ENCODE measurements around the gene ZFP36L2.

ZFP36L2 gene, protein sequence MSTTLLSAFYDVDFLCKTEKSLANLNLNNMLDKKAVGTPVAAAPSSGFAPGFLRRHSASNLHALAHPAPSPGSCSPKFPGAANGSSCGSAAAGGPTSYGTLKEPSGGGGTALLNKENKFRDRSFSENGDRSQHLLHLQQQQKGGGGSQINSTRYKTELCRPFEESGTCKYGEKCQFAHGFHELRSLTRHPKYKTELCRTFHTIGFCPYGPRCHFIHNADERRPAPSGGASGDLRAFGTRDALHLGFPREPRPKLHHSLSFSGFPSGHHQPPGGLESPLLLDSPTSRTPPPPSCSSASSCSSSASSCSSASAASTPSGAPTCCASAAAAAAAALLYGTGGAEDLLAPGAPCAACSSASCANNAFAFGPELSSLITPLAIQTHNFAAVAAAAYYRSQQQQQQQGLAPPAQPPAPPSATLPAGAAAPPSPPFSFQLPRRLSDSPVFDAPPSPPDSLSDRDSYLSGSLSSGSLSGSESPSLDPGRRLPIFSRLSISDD

DNA sequence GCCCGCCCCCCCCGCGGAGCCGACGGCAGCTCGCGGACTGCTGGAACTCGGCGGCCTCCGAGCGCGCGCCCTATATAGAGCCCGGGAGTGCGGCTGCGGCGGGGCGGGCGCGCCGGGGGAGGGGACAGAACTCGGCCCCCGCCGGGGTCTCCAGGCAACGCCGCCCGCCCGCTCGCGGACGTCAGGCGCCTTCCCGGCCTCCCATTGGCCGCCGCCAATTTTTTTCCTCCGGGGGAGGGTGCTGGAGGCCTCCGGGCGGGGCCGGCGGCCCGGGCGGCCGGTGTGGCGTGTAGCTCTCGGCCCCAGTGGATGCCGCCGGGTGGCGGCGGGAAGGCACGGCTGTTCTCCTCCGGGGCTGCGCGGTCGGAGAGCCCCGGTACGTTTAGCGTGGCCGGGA, at the start of gene ZFP36L2:
ZFP36L2 (minus strand) TSS at position 49 of the 397 bp plus-strand sequence. CDS start 291 bp downstream, outside the sequence.
- TF ChIP-seq, protein P1, sequence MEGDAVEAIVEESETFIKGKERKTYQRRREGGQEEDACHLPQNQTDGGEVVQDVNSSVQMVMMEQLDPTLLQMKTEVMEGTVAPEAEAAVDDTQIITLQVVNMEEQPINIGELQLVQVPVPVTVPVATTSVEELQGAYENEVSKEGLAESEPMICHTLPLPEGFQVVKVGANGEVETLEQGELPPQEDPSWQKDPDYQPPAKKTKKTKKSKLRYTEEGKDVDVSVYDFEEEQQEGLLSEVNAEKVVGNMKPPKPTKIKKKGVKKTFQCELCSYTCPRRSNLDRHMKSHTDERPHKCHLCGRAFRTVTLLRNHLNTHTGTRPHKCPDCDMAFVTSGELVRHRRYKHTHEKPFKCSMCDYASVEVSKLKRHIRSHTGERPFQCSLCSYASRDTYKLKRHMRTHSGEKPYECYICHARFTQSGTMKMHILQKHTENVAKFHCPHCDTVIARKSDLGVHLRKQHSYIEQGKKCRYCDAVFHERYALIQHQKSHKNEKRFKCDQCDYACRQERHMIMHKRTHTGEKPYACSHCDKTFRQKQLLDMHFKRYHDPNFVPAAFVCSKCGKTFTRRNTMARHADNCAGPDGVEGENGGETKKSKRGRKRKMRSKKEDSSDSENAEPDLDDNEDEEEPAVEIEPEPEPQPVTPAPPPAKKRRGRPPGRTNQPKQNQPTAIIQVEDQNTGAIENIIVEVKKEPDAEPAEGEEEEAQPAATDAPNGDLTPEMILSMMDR (IDR thresholded peaks at IDR 0.05; ENCODE audit: low read depth, low read length) = no peak
- DNase-seq (ENCODE audit: extremely low read depth, low read depth) = peak; percentile 94

DNA sequence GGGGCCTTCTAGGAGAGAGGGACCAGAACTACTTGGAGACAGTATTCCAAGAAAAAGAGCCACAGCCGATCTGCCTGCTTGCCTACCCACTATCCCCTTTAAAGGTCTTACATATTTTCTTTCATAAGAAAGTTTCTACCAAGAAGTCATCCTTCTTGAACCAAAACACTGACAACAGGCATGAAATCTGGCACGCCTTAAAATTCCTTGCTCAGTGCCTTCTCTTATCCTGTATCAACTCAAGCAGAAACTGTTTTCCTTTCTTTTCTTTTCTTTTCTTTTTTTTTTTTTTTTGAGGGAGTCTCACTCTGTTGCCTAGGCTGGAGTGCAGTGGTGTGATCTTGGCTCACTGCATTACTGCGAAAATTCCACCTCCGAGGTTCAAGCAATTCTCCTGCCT, 48.3 kb upstream of the ZFP36L2 start:
- no peak for DNase-seq (ENCODE audit: extremely low read depth, low read depth)
- TF ChIP-seq, protein P1 (IDR thresholded peaks at IDR 0.05; ENCODE audit: low read depth, low read length) = no peak

DNA sequence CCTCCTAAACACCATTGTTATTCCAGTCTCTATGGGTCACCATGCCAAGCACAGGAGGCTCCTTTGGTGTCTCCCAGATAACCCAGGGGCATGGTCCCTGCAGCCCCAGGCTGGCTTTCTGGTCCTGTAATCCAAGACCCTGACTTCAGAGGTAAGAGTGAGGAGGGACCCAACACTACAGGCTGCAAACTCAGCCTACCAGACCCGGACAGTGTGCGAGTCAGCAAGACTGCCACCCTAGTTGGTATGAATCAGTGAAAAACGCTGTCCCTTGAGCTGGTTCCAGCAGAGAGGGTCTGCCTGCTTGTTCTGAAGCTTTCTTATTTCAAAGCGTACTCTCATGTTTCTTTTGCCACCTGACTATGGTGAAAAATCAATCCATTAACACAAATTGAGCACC, 47.6 kb upstream of the ZFP36L2 start:
- DNase-seq (ENCODE audit: extremely low read depth, low read depth) = no peak
- TF ChIP-seq, protein P1 (IDR thresholded peaks at IDR 0.05; ENCODE audit: low read depth, low read length) = no peak

DNA sequence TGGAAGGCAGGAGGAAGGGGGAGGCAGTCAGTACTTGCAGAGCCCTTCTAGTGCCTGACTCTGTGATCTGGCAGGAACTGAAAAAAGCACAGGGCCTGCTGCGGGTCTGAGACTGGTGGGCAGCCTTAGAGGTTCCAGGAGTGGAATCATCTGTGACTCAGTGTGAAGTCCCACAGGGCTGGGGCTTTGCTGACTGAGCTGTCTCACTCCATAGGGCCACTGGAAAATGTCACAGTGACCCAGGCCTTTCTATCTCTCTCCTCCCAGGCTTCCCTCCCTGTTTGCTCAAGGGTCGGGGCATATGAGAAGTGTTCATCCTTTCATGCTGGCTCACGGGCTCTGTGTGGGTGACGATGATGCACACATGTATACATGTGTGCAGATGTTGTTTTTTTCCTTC, 47.1 kb upstream of the ZFP36L2 start:
- TF ChIP-seq, protein P1 (IDR thresholded peaks at IDR 0.05; ENCODE audit: low read depth, low read length) = no peak
- DNase-seq (ENCODE audit: extremely low read depth, low read depth) = no peak

DNA sequence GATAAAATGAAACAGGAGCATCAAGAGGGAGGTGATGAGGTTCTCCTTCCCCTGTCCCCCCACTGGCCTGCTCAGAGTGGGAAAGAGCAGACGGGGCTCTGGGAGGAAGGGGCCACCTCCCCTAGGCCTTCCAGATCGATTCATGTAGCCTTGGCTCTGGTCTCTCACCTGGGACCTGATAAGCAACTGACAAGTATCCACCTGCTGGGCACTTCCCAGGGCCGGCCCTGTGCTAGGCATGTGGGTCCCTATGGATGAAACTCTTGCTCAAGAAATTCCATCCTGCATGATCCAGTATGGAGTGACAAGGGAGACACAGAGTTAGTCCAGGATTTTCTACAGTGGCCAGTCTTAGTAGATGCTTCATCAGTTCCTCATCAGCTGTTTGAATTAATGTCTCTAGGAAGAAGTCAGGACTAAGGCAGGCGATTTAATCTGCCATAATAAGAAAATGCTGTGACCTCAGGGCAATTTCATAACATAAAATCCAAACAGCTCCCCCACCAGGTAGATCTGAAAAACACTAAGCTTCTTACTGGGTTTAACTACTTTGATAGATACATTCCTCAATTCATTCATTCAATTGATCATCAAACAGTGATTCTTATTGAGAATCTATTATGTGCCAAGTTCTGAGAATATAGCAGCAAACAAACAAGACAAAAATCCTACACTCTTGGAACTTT, 44.7 kb upstream of the ZFP36L2 start:
- DNase-seq (ENCODE audit: extremely low read depth, low read depth) = no peak
- TF ChIP-seq, protein P1 (IDR thresholded peaks at IDR 0.05; ENCODE audit: low read depth, low read length) = no peak; the same call in 1 of the 2 replicates

DNA sequence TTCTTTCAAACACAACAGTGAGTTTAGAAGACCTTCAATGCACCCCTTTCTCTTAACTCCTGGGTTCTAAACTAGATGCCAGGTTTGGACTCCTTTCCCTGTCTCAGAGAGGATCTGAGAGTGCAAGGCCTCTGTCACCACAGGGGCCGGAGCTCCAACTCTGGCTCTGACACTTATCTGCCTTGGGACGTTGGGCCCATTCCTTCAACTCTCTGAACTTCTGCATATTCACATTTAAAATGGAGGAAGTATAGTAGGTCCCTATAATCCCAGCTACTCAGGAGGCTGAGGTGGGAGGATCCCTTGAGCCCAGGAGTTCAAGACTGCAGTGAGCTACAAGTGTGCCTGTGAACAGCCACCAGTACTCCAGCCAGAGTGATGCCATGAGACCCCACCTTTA, 44.1 kb upstream of the ZFP36L2 start:
- no peak for DNase-seq (ENCODE audit: extremely low read depth, low read depth)
- TF ChIP-seq, protein P1 (IDR thresholded peaks at IDR 0.05; ENCODE audit: low read depth, low read length) = no peak

DNA sequence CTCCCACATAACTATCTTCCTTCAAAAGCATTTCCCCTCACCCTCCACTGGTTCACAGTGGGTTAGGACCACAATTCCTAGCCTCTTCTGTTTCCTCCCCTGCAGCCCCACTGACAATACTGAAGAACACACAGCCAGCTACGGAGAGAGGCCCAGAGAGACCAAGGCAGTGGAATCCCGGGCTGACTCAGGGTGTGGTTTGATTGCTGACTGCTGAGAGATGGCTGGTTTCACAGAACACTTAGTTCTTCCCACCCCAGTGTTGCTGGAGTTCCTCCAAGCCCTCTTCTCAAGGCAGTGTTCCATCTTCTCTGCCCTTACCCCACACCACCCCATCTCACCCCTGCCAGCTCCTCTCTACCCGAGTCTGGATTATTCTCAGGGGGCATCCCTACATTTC, 43.3 kb upstream of the ZFP36L2 start:
- TF ChIP-seq, protein P1 (IDR thresholded peaks at IDR 0.05; ENCODE audit: low read depth, low read length) = no peak
- DNase-seq (ENCODE audit: extremely low read depth, low read depth) = peak; percentile 35

Data from AG09319 (cell line).